Fibroblast of skin of back (primary cell): ENCODE measurements around the gene CHKA.

Source experiments
- DNase-seq: peaks from one replicate; pipeline ENCODE4 v3.0.0-alpha.2; 2013

CHKA gene

DNA sequence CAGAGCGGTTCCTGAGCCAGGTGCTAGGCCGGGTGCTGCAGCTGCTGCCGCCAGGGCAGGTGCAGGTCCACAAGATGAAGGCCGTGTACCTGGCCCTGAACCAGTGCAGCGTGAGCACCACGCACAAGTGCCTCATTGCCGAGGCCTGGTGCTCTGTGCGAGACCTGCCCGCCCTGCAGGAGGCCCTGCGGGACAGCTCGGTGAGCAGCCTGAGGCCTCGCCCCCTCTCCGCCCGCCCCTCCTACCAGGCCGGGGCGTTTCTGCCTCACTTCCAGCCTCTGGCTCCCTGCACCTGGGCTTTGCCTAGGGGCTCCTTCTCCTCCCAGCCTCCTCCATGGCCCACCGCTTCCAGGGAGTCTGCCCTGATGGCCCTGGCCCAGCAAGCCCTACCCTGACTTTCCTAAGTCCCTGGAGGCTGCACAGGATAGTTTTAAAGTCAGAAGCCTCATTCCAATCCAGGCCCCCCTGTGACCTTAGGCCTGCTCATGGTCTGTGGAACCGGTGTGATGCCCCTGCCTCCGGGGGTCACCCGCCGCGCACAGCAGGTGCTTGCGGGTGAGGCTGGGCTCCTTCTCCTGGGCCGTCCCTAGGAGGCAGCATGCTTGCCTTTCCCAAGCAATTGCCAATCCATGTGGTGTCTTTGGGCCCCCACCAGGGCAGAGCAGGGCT lies 76.9 kb downstream of the CHKA start:
- DNase-seq, result no peak

- DNase-seq, result peak; percentile 75
Observed at GRCh38 chr11:68043349-68044144, 77.6 kb downstream of the CHKA start.

- no peak for DNase-seq
Observed at GRCh38 chr11:68043029-68043348, 78.2 kb downstream of the CHKA start.

DNA sequence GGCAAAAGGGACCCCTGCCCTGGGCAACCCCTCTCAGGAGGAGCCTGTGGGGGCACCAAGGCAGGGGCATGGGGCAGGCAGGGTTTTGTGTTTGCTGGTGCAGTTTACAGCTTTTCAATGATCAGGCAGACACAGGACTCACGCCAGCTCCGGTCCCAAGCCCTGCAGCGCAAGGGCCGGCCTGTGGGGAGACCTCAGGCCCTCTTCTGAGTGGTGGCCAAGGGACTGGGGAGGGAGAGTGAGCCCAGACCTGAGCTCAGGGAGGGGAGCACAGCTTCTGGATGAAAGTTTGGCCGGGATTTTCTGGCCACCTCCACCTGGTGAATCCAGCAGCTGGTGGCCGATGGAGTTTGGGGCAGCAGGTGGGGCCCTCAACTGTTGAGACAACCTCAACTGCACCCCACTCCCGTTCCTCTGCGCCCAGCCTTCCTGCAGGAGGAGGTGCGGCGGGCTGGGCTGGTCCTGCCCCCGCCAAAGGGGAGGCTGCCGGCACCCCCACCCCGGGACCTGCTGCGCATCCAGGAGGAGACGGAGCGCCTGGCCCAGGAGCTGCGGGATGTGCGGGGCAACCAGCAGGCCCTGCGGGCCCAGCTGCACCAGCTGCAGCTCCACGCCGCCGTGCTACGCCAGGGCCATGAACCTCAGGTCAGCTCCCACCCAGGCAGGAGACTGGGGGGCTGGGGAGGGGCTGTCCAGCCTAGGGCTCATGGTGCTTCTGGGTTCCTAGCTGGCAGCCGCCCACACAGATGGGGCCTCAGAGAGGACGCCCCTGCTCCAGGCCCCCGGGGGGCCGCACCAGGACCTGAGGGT lies 78.8 kb downstream of the CHKA start:
- no peak for DNase-seq

DNA sequence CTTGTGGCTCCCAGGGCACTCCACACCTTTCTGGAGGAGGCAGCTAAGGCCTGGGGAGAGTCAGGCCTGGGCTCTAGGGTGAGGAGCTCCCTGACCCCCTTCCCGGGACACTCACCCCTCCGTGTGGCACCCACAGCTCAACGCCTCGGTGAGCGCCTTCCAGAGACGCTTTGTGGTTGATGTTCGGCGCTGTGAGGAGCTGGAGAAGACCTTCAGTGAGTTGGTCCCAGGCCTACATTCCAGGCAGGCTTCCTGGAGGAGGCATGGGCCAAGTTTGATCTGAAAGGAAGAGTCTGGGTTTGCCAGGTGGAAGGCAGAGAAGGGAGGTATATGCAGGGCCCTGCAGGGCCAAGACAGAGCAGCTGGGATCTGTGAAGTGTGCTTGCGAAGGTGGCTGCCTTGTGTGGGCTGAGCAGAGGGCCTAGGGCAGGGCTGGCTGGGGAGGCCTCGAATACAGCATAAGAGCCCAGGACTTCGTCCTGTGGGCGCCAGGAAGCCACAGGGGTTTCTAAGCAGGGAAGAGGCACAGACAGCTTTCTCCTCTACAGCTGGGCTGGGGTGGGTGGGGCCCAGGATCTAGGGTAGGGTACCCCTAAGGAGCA lies 79.5 kb downstream of the CHKA start:
- no peak for DNase-seq

GRCh38 chr11:68040957-68041591 lies 80.1 kb downstream of the CHKA start:
- no peak for DNase-seq

- DNase-seq, result peak; percentile 78
Observed at GRCh38 chr11:68040101-68040956, 80.9 kb downstream of the CHKA start.

DNA sequence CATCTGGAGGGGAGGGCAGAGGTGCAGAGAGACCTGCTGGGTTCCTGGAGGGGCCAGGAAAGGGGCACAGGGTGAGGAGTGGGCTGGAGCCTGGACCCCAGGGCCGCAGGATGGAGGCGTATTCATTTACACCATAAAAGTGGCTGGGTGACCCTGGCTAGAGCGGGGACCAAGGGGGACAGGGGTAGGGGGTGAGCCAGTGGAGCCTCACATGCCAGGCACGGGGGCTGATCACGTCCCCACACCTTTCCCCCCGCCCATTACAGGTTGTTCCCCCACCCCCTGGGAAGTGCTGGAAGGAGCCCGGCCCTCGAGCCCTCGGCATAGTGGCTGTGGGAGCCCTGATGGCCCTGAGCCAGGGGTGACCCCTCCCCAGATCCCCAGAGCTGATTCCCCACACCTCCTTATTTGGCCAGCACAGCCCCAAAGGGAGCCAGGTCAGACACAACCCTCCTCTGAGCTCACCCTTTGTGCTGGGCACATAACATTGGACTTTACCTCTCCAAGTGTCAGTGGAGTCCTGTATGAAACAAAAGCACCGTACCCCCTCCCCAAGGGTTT lies 81.6 kb downstream of the CHKA start:
- no peak for DNase-seq

DNA sequence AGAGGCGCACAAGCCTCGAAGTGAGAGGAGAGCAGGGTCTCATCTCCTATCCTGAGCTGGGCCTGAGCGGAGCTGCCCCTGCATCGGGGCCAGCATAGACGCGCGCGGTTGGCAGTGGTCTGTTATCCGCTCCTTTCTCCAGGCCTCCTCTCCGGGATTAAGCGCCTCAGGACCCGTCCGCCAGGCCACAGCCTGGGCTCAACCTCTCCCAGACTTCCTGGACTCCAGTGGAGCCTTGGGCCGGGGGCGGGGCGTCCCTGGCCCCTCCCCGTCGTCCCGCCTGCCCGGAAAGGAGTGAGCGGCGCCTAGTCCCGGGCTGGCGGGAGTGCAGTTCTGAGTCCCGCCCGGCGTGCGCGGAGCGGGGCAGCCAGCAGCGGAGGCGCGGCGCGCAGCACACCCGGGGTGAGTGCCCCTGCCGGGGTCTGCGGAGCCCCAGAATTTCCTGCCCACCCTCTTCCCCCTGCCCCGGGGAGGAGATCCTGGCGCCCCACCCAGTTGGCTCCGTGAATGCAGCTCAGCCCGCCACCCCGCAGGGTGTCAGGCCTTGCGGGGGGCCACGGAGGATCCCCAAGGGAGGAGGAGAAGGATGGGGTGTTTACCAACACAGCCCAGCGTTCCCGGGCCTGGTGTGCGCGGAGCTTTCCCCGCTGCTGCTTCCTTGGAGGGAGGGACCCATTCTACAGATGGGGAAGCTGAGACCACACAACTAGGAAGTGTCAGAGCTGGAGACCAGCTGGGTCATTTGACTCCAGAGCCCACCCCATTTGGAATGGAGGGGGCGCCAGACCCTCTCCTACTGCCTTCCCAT lies 82.3 kb downstream of the CHKA start, which contains the start of gene TCIRG1:
TSS of gene TCIRG1 (plus strand) at position 308 of the 808 bp plus-strand sequence. CDS start 2,247 bp downstream, outside the sequence.
- peak; percentile 83 for DNase-seq

DNA sequence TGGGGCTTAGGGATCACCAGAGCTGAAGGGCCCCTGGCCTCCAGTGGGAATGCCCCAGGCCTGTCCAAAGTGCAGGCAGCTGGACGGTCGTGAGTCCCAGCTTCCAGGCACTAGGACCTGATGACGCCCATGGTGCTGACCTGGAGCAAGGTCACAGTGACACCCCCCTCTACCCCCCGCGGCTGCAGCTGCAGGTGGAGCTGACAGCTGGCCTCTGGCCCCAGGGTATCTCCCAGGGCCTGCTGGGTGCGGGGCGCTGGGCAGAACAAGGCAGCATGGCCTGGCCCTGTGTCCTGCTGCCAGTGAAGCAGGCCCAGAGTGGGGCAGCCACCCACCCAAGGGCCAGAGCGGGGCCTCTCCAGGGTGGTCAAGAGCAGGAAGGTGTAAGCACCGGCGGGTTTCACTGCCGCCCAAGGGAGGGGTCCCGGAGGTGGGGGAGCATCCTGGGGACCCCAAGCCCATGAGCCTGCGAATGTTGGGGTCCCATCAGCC lies 82.9 kb downstream of the CHKA start:
- DNase-seq, result no peak

DNA sequence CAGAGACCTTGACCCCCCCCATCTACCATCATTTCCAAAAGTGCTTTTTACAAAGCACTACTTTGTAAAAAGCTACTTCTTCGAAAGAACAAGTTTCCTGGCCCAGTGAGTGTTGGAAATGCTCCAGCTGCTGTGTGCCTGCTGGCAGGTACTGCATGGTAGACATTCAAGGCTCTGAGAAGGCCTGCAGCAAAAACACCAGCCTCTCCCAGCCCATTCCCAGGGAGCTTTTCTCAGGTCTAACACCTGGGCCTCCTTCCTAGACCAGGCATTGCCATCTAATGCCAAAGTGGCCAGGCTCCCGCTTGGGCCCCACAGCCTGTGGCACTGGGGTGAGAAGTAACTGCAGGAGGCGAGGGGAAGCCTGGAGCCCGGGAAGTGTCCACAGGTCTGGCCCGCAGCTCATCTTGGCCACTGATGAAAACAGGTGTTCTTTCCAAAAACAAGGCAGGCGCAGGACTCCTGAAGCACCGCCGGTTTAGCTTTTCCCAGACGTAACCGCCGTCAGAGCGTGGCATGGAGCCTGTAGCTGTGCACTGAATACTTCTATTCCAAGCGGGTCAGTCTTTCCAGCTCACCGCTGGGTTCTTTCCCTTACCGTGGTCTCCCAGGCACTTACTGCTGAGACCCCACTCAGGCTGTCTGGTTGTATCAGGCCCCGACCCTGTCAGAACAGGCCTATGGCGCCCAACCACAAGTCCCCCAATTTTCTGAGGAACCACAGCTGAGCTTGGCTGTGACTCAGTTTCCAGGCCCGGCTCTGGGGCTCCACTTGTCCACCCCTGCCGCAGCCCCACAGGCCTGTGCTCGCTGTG lies 83.6 kb downstream of the CHKA start:
- DNase-seq, result no peak

GRCh38 chr11:68036717-68037239 lies 84.4 kb downstream of the CHKA start:
- DNase-seq, result no peak

DNA sequence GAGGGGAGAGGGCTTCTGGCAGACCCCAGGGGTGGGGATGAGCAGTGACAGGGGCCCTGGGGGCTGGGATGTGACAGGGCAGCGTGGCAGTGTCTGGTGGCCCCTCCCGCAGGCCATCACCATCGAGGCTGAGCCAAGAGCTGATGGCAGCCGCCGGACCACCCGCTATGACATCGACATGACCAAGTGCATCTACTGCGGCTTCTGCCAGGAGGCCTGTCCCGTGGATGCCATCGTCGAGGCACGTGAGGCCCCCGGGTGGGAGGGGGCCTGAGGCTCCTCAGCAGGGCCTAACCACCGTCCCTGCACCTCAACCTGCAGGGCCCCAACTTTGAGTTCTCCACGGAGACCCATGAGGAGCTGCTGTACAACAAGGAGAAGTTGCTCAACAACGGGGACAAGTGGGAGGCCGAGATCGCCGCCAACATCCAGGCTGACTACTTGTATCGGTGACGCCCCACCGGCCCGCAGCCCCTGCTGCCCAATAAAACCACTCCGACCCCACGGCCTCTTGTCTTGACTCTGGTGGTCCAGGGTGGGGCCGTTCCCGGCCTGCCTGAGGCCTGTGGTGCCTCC lies 85.0 kb downstream of the CHKA start:
- no peak for DNase-seq

- DNase-seq, result no peak
Observed at GRCh38 chr11:68035266-68035876, 85.8 kb downstream of the CHKA start.

GRCh38 chr11:68033708-68034045 lies 87.5 kb downstream of the CHKA start:
- DNase-seq, result no peak

GRCh38 chr11:68032997-68033707 lies 88.0 kb downstream of the CHKA start:
- no peak for DNase-seq

- no peak for DNase-seq
Observed at GRCh38 chr11:68032003-68032402, 89.2 kb downstream of the CHKA start.

GRCh38 chr11:68031144-68031464 lies 90.1 kb downstream of the CHKA start:
- no peak for DNase-seq
